Fibroblast of skin of scalp (primary cell): ENCODE results near the gene HUWE1.

Experiments
- DNase-seq: peaks from one replicate; pipeline ENCODE4 v3.0.0-alpha.2; 2013

HUWE1 gene

GRCh38 chrX:53494436-53494835 is 192.1 kb downstream of the HUWE1 start:
- DNase-seq = peak; percentile 29

- DNase-seq = no peak
These were observed 200.2 kb downstream of the HUWE1 start for GRCh38 chrX:53486285-53486684.

- DNase-seq = peak; percentile 2
These were observed 202.6 kb downstream of the HUWE1 start for GRCh38 chrX:53483838-53484405.

GRCh38 chrX:53483416-53483815 is 203.1 kb downstream of the HUWE1 start:
- DNase-seq = no peak
